IMR-90 (cell line): Measurements from ENCODE around the gene SLC2A10. TPM values are rescaled to one million over a fixed set of nuclear protein-coding genes. Genes with fewer than 3 reads are reported as not detected.

ENCODE experiments used
- ATAC-seq: fragments of 200-7000 bp; cut with Tn5 transposase; 2 replicates; pipeline ENCODE4 v1.9.1; 2020; ENCODE audit warnings: low read depth, mild to moderate bottlenecking, moderate library complexity
- BruUV-seq: library from RNA; stranded (reverse); fragments of 400-500 nt; replicated peaks from 2 replicates; lab custom pipeline; 2021; lab: Mats Ljungman, UMichigan
- CTCF ChIA-PET: fragments of 300-600 bp; formaldehyde crosslinking; extraction: SDS; loops from one replicate; lab custom pipeline; 2021; ENCODE audit warnings: antibody characterized with exemption; lab: Yijun Ruan, JAX
- POLR2A ChIA-PET: fragments of 300-600 bp; sonication (Branson Sonifier 250); formaldehyde crosslinking; loops from one replicate; lab custom pipeline; 2022; ENCODE audit warnings: antibody characterized with exemption; ENCODE audit not compliant: unreplicated experiment; lab: Charles Lee
- DNase-seq: peaks from one replicate; pipeline ENCODE4 v3.0.0; 2013
- H2AFZ ChIP-seq: replicated peaks from 2 replicates; pipeline ENCODE3; 2013; ENCODE audit warnings: low read length, mild to moderate bottlenecking; ENCODE audit not compliant: poor library complexity
- H2AK5ac ChIP-seq: 2 replicates; pipeline ENCODE4 v1.6.1; 2013; ENCODE audit warnings: low read depth, low read length, inconsistent platforms
- H2AK9ac ChIP-seq: replicated peaks from 2 replicates; pipeline ENCODE3; 2013; ENCODE audit warnings: mild to moderate bottlenecking, low read depth, low read length, moderate library complexity; ENCODE audit not compliant: poor library complexity
- H2BK120ac ChIP-seq: 2 replicates; pipeline ENCODE4 v1.6.1; 2013; ENCODE audit warnings: low read depth, low read length, inconsistent platforms
- H2BK15ac ChIP-seq: 3 replicates; pipeline ENCODE4 v1.6.1; 2013; ENCODE audit warnings: low read depth, low read length, inconsistent platforms
- H2BK20ac ChIP-seq: 2 replicates; pipeline ENCODE4 v1.6.1; 2013; ENCODE audit warnings: low read depth, mild to moderate bottlenecking, inconsistent platforms, low read length, moderate library complexity
- H2BK5ac ChIP-seq: 2 replicates; pipeline ENCODE4 v1.6.1; 2013; ENCODE audit warnings: mild to moderate bottlenecking, low read depth, low read length, inconsistent platforms; ENCODE audit not compliant: poor library complexity, severe bottlenecking
- H3K14ac ChIP-seq: replicated peaks from 2 replicates; pipeline ENCODE4 v1.6.1; 2013; ENCODE audit warnings: low read depth, low read length, inconsistent platforms
- H3K18ac ChIP-seq: 2 replicates; pipeline ENCODE4 v1.6.1; 2013; ENCODE audit warnings: low read depth, low read length, control low read depth
- H3K23ac ChIP-seq: 2 replicates; pipeline ENCODE4 v1.6.1; 2013; ENCODE audit warnings: low read depth, low read length, inconsistent platforms
- H3K27ac ChIP-seq: 2 replicates; pipeline ENCODE4 v1.5.1; 2013; ENCODE audit warnings: mild to moderate bottlenecking, control low read depth, low read length; ENCODE audit not compliant: insufficient read depth
- H3K27me3 ChIP-seq: 2 replicates; pipeline ENCODE4 v1.6.1; 2013; ENCODE audit warnings: low read length; ENCODE audit not compliant: control insufficient read depth, insufficient read depth
- H3K36me3 ChIP-seq: 2 replicates; pipeline ENCODE4 v1.6.1; 2013; ENCODE audit warnings: low read length, mixed read lengths; ENCODE audit not compliant: control insufficient read depth, insufficient read depth
- H3K4ac ChIP-seq: 2 replicates; pipeline ENCODE4 v1.6.1; 2013; ENCODE audit warnings: low read depth, low read length, inconsistent platforms
- H3K4me1 ChIP-seq: 2 replicates; pipeline ENCODE4 v1.6.1; 2013; ENCODE audit warnings: low read length, mixed read lengths; ENCODE audit not compliant: control insufficient read depth, insufficient read depth
- H3K4me2 ChIP-seq: 2 replicates; pipeline ENCODE4 v1.6.1; 2013; ENCODE audit warnings: low read depth, mild to moderate bottlenecking, control low read depth, low read length, moderate library complexity
- H3K4me3 ChIP-seq: 2 replicates; pipeline ENCODE4 v1.5.1; 2013; ENCODE audit warnings: low read depth, mild to moderate bottlenecking, control low read depth, low read length, moderate library complexity; ENCODE audit not compliant: insufficient read depth
- H3K56ac ChIP-seq: 2 replicates; pipeline ENCODE4 v1.6.1; 2013; ENCODE audit warnings: low read length, inconsistent platforms; ENCODE audit not compliant: insufficient read depth; ENCODE audit errors: extremely low read depth
- H3K79me1 ChIP-seq, 2 experiments: 2 replicates each; pipeline ENCODE4 v1.6.1; 2013; ENCODE audit warnings: low read length in 2 of 2, inconsistent platforms in 1 of 2, low read depth in 1 of 2
- H3K9ac ChIP-seq: 2 replicates; pipeline ENCODE4 v1.6.1; 2013; ENCODE audit warnings: low read depth, low read length, control low read depth
- H3K9me1 ChIP-seq: 2 replicates; pipeline ENCODE4 v1.6.1; 2013; ENCODE audit warnings: low read length, inconsistent platforms; ENCODE audit not compliant: insufficient read depth
- H3K9me3 ChIP-seq: 2 replicates; pipeline ENCODE4 v1.6.1; 2013; ENCODE audit warnings: low read length; ENCODE audit not compliant: control insufficient read depth, insufficient read depth
- H4K20me1 ChIP-seq: 2 replicates; pipeline ENCODE4 v1.6.1; 2013; ENCODE audit warnings: low read length, inconsistent platforms; ENCODE audit not compliant: insufficient read depth
- H4K5ac ChIP-seq: 2 replicates; pipeline ENCODE4 v1.6.1; 2013; ENCODE audit warnings: mild to moderate bottlenecking, low read depth, low read length, control low read depth
- H4K8ac ChIP-seq, 2 experiments: 2 replicates each; pipeline ENCODE4 v1.6.1; 2013; ENCODE audit warnings: low read depth in 2 of 2, low read length in 2 of 2, control low read depth in 1 of 2, inconsistent platforms in 1 of 2
- H4K91ac ChIP-seq: 2 replicates; pipeline ENCODE4 v1.6.1; 2013; ENCODE audit warnings: low read depth, low read length, inconsistent platforms; ENCODE audit not compliant: insufficient read depth
- BHLHE40 ChIP-seq: fragments of 150-350 bp; IDR thresholded peaks from 2 replicates; pipeline ENCODE4 v1.6.1; 2016; ENCODE audit warnings: mild to moderate bottlenecking, low read depth, low read length
- CTCF ChIP-seq: conservative IDR thresholded peaks from 2 replicates; pipeline ENCODE4 v1.5.1; 2012; ENCODE audit warnings: mild to moderate bottlenecking, low read depth, low read length, improper control_type of control experiment
- NFE2L2 ChIP-seq: fragments of 150-350 bp; IDR thresholded peaks from 2 replicates; pipeline ENCODE4 v1.6.1; 2016; ENCODE audit warnings: low read depth, mild to moderate bottlenecking, low read length
- POLR2A ChIP-seq: IDR thresholded peaks from 2 replicates; pipeline ENCODE4 v1.6.1; 2012; ENCODE audit warnings: mild to moderate bottlenecking, low read depth, low read length
- RCOR1 ChIP-seq: IDR thresholded peaks from 2 replicates; pipeline ENCODE4 v1.6.1; 2012; ENCODE audit warnings: mild to moderate bottlenecking, low read length, improper control_type of control experiment; ENCODE audit not compliant: insufficient replicate concordance
- RFX5 ChIP-seq: IDR thresholded peaks from 2 replicates; pipeline ENCODE4 v1.8.0; 2012; ENCODE audit warnings: low read depth, mild to moderate bottlenecking, low read length, moderate library complexity
- USF2 ChIP-seq: fragments of 150-350 bp; IDR thresholded peaks from 2 replicates; pipeline ENCODE4 v1.6.1; 2017; ENCODE audit warnings: mild to moderate bottlenecking, antibody characterized with exemption, low read length, low read depth
- WGBS, 2 experiments: methylation state at CpG; one replicate each; pipeline versions ENCODE4 v1.1.5 to v1.1.7; 2013; ENCODE audit warnings: missing lambda C conversion rate in 2 of 2; ENCODE audit not compliant: insufficient read length in 1 of 2; ENCODE audit errors: extremely low coverage in 2 of 2; 5-methylcytosine and 5-hydroxymethylcytosine counted together
- dilution Hi-C: fragments of 300-500 bp; cut with HindIII; formaldehyde crosslinking; loops from one replicate; pipeline ENCODE4 v1.14.3; 2018; ENCODE audit warnings: low sequenced_read_pairs; ENCODE audit not compliant: unreplicated experiment
- in situ Hi-C: fragments of 300-500 bp; cut with MboI; formaldehyde crosslinking; loops from 3 replicates; pipeline ENCODE4 v1.14.3; 2019; ENCODE audit warnings: low sequenced_read_pairs, inconsistent platforms, mixed read lengths
- intact Hi-C: fragments of 100-400 bp; cut with micrococcal nuclease; formaldehyde crosslinking; loops from 2 replicates; pipeline ENCODE4 v1.10.0; 2022
- polyA plus RNA-seq, 3 experiments: library from polyadenylated mRNA; depleted of rRNA; stranded (reverse); fragments of >200 nt; gene quantifications; 2 replicates each; pipeline ENCODE4 v1.2.3, GENCODE V29; 2012; ENCODE audit warnings: low replicate concordance in 1 of 3
- total RNA-seq: library from RNA; depleted of rRNA; stranded (reverse); fragments of >200 nt; gene quantifications from 2 replicates; pipeline ENCODE4 v1.2.3, GENCODE V29; 2012

The SLC2A10 gene
- total and polyA plus RNA-seq, 2 of the 4 experiments (the other 2 are of a cell fraction), result 15.2 to 22.0 TPM

GRCh38 chr20:46661659-46662058 lies 47.8 kb upstream of the SLC2A10 start:
- no peak overlapping the region for H3K9ac ChIP-seq
- H4K91ac ChIP-seq, result no peak overlapping the region
- H4K20me1 ChIP-seq, result no peaks in the 10 kb centered on the region
- no peak overlapping the region for H2AK9ac ChIP-seq
- H3K56ac ChIP-seq, result no peak overlapping the region
- no peak overlapping the region for H2BK120ac ChIP-seq
- BruUV-seq, result no TSS peak
- intact Hi-C loops, result no loop called here
- H3K23ac ChIP-seq, result no peak overlapping the region
- H3K4me3 ChIP-seq, result no peak overlapping the region
- no peaks in the 10 kb centered on the region for H3K9me1 ChIP-seq
- TF ChIP-seq USF2 (no peak), BHLHE40 (no peak), RCOR1 (no peak), NFE2L2 (no peak), CTCF (no peak), POLR2A (no peak), RFX5 (no peak)
- no peak overlapping the region for H4K8ac ChIP-seq
- no CpG with 5 or more reads among the region's 1 CpG for WGBS, 2 experiments
- no peak overlapping the region for H3K4me2 ChIP-seq
- dilution Hi-C loops, result no loop called here
- H3K27me3 ChIP-seq, result no peaks in the 10 kb centered on the region
- H3K18ac ChIP-seq, result no peak overlapping the region
- H2BK15ac ChIP-seq, result no peak overlapping the region
- no peak overlapping the region for H4K5ac ChIP-seq
- DNase-seq (no peak), ATAC-seq (no peak)
- no peak overlapping the region for H2AFZ ChIP-seq
- H2BK20ac ChIP-seq, result no peak overlapping the region
- ChIA-PET POLR2A (no interaction called here), CTCF (no interaction called here)
- H3K36me3 ChIP-seq, result no peaks in the 10 kb centered on the region; the same call in 1 of the 2 replicates
- H2BK5ac ChIP-seq, result no peak overlapping the region
- H3K4ac ChIP-seq, result no peak overlapping the region
- H3K4me1 ChIP-seq, result no peaks in the 10 kb centered on the region
- H3K9me3 ChIP-seq, result no peaks in the 10 kb centered on the region
- H3K79me1 ChIP-seq, result no peaks in the 10 kb centered on the region
- in situ Hi-C loops, result no loop called here
- no peak overlapping the region for H2AK5ac ChIP-seq
- H3K14ac ChIP-seq, result no peak overlapping the region
- H3K27ac ChIP-seq, result no peak overlapping the region
